GM12865 (cell line): Measurements from ENCODE around the gene PCGF1.
A peak's percentile ranks its signal among the peaks of the same experiment; 100 is the strongest.

Source experiments
- DNase-seq: peaks from one replicate; pipeline ENCODE4 v3.0.0; 2010; ENCODE audit warnings: low read depth
- H3K4me3 ChIP-seq: 2 replicates; pipeline ENCODE4 v1.5.1; 2011; ENCODE audit warnings: mild to moderate bottlenecking, low read depth, low read length, control low read depth
- CTCF ChIP-seq: IDR thresholded peaks from 2 replicates; pipeline ENCODE4 v1.5.1; 2011; ENCODE audit warnings: low read length, control low read depth, low read depth, inconsistent platforms; ENCODE audit not compliant: insufficient read depth; ENCODE audit errors: missing control alignments

Gene PCGF1

GRCh38 chr2:74552914-74553811, 45.7 kb upstream of the PCGF1 start:
- peak; percentile 74 for DNase-seq
- TF ChIP-seq CTCF, result no peak
- peak overlapping the region; percentile 98 for H3K4me3 ChIP-seq

- H3K4me3 ChIP-seq, result peak overlapping the region; percentile 98
- DNase-seq, result peak; percentile 73
- no peak for TF ChIP-seq CTCF
These were observed 44.7 kb upstream of the PCGF1 start for GRCh38 chr2:74551942-74552913.

GRCh38 chr2:74551530-74551929, 44.0 kb upstream of the PCGF1 start:
- peak overlapping the region; percentile 98 for H3K4me3 ChIP-seq
- no peak for TF ChIP-seq CTCF
- no peak for DNase-seq

- peak overlapping the region; percentile 98 for H3K4me3 ChIP-seq
- DNase-seq, result no peak
- TF ChIP-seq CTCF, result no peak
These were observed 42.7 kb upstream of the PCGF1 start for GRCh38 chr2:74550231-74550630.

- no peak for TF ChIP-seq CTCF
- DNase-seq, result peak; percentile 65
- peak overlapping the region; percentile 98 for H3K4me3 ChIP-seq
These were observed 41.7 kb upstream of the PCGF1 start for GRCh38 chr2:74548900-74549826.
